Subcutaneous abdominal adipose tissue (tissue), 5 donors: ENCODE data around the gene TCL1B.

Experiments
- H3K27ac ChIP-seq: one replicate; pipeline ENCODE4 v1.7.0; 2013; ENCODE audit warnings: low read depth, mild to moderate bottlenecking, inconsistent platforms, low read length, moderate library complexity
- H3K27me3 ChIP-seq, 5 donors: one replicate each; pipeline ENCODE4 v1.7.0; 2013; ENCODE audit warnings: low read length in 5 of 5, inconsistent platforms in 1 of 5; ENCODE audit not compliant: control insufficient read depth in 5 of 5, insufficient read depth in 4 of 5
- H3K36me3 ChIP-seq, 5 donors: one replicate each; pipeline ENCODE4 v1.7.0; 2013; ENCODE audit warnings: low read length in 5 of 5; ENCODE audit not compliant: control insufficient read depth in 5 of 5, insufficient read depth in 5 of 5
- H3K4me1 ChIP-seq, 5 donors: one replicate each; pipeline ENCODE4 v1.7.0; 2013; ENCODE audit warnings: low read length in 5 of 5, mild to moderate bottlenecking in 3 of 5, moderate library complexity in 1 of 5; ENCODE audit not compliant: control insufficient read depth in 5 of 5, insufficient read depth in 5 of 5
- H3K4me3 ChIP-seq, 5 donors: one replicate each; pipeline ENCODE4 v1.7.0; 2013; ENCODE audit warnings: low read length in 5 of 5, low read depth in 1 of 5
- H3K9ac ChIP-seq, 5 donors: one replicate each; pipeline ENCODE4 v1.7.0; 2013; ENCODE audit warnings: low read length in 5 of 5, mild to moderate bottlenecking in 4 of 5, moderate library complexity in 3 of 5
- H3K9me3 ChIP-seq, 5 donors: one replicate each; pipeline ENCODE4 v1.7.0; 2013; ENCODE audit warnings: low read length in 5 of 5; ENCODE audit not compliant: control insufficient read depth in 5 of 5
- donor health status: healthy.
- donor health status: healthy.
- donor health status: healthy.
- donor health status: healthy.
- donor health status: healthy.

The TCL1B gene, protein sequence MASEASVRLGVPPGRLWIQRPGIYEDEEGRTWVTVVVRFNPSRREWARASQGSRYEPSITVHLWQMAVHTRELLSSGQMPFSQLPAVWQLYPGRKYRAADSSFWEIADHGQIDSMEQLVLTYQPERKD

DNA sequence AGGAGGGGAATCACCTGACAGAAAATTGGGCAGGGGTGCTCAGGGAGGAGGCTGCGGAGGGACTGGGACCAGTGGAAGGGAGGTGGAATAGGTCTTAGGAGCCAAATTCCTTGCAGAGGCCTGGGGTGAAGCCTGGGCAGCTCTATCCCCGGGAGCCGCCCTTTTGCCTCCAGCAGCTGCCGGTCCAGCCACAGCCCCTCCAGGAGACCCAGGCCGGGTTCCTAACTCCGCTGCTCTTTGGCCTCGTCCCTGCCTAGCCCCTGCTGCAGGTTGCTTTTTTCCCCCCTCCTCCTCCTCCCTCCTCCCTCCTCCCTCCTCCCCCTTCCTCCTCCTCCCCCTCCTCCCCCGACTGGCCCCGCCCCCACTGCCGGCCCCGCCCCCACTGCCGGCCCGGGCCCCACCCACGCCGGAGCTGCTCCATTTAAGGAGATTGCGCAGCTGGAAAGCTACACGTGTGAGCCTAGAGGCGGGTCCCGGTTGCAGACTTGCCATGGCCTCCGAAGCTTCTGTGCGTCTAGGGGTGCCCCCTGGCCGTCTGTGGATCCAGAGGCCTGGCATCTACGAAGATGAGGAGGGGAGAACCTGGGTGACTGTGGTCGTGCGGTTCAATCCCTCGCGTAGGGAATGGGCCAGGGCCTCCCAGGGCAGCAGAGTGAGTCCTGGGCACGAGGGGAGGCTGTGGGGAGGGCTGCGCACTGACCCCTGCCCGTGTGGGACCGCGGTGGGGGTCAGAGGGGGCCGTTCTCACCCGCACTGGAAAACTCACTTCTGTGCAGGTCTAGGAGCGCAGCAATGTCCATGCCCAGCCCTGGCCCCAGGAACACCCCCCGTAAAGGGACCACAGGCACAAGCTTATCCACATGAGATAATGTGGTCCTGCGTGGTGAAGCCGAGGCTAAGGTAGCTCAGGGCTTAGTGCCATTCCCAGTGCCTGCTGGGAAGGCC is at the start of gene TCL1B:
TCL1B (plus strand) TSS at position 449 of the 945 bp plus-strand sequence; CDS start at position 491, 42 bp downstream.
- Histone ChIP-seq H3K9ac (no peak within 1 kb of the TSS), H3K27ac (no peak within 1 kb of the TSS), H3K36me3 (no peaks in the 10 kb centered on the region), H3K27me3 (peaks cover 6 to 19% (median 12%) of the 10 kb centered on the region in 5 donors), H3K9me3 (no peaks in the 10 kb centered on the region), H3K4me1 (no peaks in the 10 kb centered on the region), H3K4me3 (no peak within 1 kb of the TSS)

DNA sequence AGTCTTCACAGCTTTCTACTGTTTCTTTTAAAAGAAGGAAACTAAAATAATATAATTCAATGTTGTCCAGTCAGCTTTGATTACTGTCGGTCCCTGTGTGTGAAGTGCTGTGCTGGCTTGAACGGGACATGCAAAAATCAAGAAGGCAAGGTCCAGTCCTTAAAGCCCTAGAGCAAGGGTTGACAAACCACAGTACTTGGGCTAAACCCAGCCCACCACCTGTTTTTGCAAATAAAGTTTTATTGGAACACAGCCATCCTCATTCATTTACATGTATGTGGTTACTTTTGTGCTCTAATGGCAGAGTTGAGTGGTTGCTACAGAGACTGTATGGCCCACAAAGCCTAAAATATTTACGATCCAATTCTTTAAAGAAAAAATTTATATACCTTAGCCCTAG is 41.2 kb upstream of the TCL1B start:
- Histone ChIP-seq H3K27me3 (peaks cover 0 to 5% (median 3%) of the 10 kb centered on the region in 5 donors), H3K36me3 (no peaks in the 10 kb centered on the region), H3K4me1 (no peaks in the 10 kb centered on the region), H3K4me3 (no peak overlapping the region), H3K27ac (no peak overlapping the region), H3K9me3 (no peaks in the 10 kb centered on the region), H3K9ac (no peak overlapping the region)

DNA sequence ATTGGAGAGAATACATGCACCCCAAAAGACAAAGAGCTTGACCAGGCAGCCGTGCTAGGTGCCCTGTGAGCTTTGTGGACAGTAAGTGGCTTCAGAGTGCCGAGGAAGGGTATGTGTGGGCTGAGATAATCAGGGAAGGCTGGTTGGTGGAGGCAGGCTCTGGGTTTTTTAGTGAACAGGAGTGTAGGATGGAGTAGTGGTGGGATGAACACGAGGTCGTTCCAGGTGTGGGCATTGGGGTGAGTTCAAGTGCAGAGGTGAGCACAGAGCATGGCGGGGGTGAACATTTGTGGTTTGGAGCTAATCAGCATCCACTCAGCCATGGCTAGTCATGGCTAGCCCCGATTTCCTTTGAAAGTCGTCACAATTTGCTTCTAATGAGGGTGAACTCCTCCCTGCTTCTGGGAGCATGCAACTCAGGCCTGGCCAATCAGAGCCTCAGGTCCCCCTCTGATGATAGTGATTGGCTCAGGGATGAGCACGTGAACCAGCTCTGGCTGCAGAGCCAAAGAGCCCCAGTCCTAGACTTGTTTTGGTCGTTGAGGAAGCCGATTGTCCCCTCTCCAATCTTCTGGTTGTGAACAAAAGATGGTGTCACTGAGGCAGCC is 40.7 kb upstream of the TCL1B start:
- Histone ChIP-seq H3K36me3 (no peaks in the 10 kb centered on the region), H3K4me3 (no peak overlapping the region), H3K27ac (no peak overlapping the region), H3K4me1 (no peaks in the 10 kb centered on the region), H3K9ac (no peak overlapping the region), H3K27me3 (peaks cover 0 to 5% (median 3%) of the 10 kb centered on the region in 5 donors), H3K9me3 (no peaks in the 10 kb centered on the region)

DNA sequence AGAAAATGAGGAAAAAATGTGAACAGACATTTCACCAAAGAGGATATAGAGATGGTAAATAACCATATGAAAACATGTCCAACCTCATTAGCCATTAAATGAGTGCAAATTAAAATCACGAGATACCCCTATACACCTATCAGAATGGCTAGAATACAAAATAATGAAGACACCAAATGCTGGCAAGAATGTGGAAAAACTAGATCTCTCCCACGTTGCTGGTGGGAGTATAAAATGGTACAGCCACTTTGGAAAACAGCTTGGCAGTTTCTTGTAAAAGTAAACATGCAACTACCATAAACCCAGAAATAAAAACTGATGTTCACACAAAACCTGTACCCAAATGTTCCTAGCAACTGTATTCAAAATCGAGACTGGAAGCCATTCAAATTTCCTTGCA is 38.3 kb upstream of the TCL1B start:
- Histone ChIP-seq H3K9ac (no peak overlapping the region), H3K4me1 (no peaks in the 10 kb centered on the region), H3K27ac (no peak overlapping the region), H3K27me3 (peaks cover 0 to 5% (median 3%) of the 10 kb centered on the region in 5 donors), H3K9me3 (no peaks in the 10 kb centered on the region), H3K36me3 (no peaks in the 10 kb centered on the region), H3K4me3 (no peak overlapping the region)

DNA sequence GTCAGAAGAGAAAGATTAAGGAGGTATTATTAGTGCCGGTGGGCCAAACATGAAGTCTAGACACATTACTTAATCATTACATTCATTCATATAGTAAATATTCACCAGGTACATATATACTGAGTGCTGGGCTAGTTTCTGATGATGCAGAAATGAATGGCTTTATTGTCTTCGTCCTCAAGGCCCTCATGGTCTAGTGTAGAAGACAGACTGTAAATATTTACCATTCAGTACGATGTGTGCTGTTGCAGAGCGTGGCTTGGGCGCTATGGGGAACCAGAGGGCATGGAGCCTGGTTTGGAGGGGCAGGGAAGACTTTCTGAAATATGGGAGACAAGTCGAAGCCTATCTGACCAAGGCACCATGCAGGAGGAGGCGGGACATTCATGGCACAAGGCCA is 37.0 kb upstream of the TCL1B start:
- no peaks in the 10 kb centered on the region for H3K36me3 ChIP-seq
- H3K4me3 ChIP-seq: no peak overlapping the region
- H3K9me3 ChIP-seq: no peaks in the 10 kb centered on the region
- no peaks in the 10 kb centered on the region for H3K4me1 ChIP-seq
- H3K27ac ChIP-seq: no peak overlapping the region
- no peak overlapping the region for H3K9ac ChIP-seq
- H3K27me3 ChIP-seq: peaks cover 0 to 5% (median 3%) of the 10 kb centered on the region in 5 donors

DNA sequence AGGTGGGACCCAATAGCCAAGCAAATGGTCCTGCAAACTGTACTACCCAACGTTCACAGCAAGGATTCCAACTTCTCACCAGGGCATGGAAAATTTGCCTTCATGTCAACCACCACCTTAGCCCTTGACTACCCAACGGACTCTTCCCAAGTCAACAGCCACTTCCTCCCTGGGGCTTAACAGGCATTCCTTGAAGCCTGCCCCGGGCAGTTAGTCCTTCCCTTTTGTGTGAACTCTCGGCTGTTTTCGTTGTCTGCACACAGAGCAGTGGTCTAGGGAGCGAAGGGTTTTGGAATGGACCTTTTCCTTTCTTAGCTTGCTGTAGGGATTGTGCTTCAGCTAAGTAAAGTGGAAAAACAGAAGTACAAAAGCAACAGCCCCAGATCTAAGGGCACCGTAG is 35.2 kb upstream of the TCL1B start:
- no peaks in the 10 kb centered on the region for H3K36me3 ChIP-seq
- H3K27ac ChIP-seq: no peak overlapping the region
- no peaks in the 10 kb centered on the region for H3K9me3 ChIP-seq
- H3K4me3 ChIP-seq: no peak overlapping the region
- no peaks in the 10 kb centered on the region for H3K4me1 ChIP-seq
- peaks cover 0 to 3% (median 2%) of the 10 kb centered on the region in 5 donors for H3K27me3 ChIP-seq
- H3K9ac ChIP-seq: no peak overlapping the region

DNA sequence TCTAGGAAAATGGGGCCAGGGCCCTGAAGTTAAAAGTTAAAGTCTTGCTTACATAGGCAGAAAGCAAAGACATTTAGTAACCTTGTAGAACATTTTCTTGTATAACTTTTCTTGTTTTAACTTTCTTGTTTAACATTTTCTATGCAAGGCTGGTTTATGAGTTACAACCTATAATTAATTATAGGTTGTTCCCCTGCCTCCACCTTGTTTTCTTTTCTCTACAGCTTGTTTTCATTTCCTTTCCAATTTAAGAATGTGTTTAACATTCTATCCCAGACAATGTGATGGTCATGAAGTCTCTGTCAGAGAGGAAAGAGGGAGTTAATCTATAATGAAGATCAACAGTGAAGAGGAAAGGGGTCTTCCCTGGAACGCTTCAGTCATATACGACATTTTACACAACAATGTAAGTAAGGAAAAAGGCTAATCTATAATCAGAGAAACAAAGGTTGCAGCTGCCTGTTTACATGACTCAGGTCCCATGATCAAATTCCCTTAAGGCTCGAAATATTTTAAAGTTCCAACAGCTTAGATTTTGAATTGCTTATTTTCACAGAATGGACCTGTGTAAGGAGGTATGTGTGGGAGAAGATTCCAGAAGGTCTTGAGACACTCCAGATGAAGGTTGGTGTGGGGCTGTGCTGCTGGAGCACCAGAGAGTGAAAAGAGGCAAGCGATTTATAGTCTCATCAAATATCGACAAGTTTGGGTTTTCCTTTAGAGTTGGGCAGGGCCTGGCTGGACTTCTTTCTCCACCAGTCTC is 34.2 kb upstream of the TCL1B start:
- Histone ChIP-seq H3K36me3 (no peaks in the 10 kb centered on the region), H3K27ac (no peak overlapping the region), H3K27me3 (peaks cover 0 to 3% (median 2%) of the 10 kb centered on the region in 5 donors), H3K9ac (no peak overlapping the region), H3K9me3 (no peaks in the 10 kb centered on the region), H3K4me1 (no peaks in the 10 kb centered on the region), H3K4me3 (no peak overlapping the region)

DNA sequence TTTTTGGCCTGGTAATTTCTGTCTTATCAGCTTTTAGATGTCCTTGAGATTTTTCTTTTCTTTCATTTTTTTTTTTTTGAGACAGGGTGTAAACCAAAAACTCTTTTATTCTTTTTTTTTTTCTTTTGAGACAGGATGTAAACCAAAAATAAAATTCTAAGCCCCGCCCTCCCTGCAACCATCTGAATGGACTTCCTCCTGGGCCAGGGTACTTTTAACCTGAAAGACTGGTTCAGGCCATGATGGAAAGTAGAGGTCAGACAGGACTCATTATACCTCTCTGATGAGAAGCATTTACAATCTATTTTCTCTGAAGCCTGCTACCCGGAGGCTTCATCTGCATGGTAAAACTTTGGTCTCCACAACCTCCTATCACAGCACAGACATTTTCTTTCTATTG is 33.5 kb upstream of the TCL1B start:
- no peak overlapping the region for H3K27ac ChIP-seq
- no peak overlapping the region for H3K4me3 ChIP-seq

DNA sequence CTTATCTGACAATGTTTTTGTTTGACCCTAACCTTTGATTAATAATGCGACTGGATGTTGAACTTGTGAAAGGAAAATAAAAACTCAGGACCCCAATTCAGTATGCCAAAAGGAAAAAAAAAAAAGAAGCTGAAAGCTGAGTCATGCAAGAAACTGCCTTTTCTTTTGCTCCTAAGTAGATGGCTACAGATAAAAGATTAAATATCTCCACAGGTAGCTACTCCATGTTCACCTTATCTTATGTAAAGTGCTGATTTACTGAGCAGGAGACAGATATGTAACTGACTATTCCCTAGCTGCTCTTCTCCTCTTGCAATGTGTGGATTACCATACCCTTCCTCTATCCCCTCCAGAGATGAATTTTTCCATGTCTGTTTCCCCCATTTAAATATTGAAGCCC is 30.8 kb upstream of the TCL1B start:
- Histone ChIP-seq H3K27me3 (peaks cover 0 to 15% (median 10%) of the 10 kb centered on the region in 5 donors), H3K27ac (no peak overlapping the region), H3K4me1 (peaks cover 0 to 2% (median 0%) of the 10 kb centered on the region in 5 donors), H3K9me3 (no peaks in the 10 kb centered on the region), H3K4me3 (no peak overlapping the region), H3K36me3 (no peaks in the 10 kb centered on the region), H3K9ac (no peak overlapping the region)

More for the DNA sequence above, 33.5 kb upstream of the TCL1B start:
- Histone ChIP-seq H3K4me1 (no peaks in the 10 kb centered on the region), H3K9ac (no peak overlapping the region), H3K36me3 (no peaks in the 10 kb centered on the region), H3K9me3 (no peaks in the 10 kb centered on the region), H3K27me3 (peaks cover 0 to 2% (median 0%) of the 10 kb centered on the region in 5 donors)
